Fibroblast of villous mesenchyme (primary cell): ENCODE results near the gene BCL6. TPM values are rescaled to one million over a fixed set of nuclear protein-coding genes. Genes with fewer than 3 reads are reported as not detected.
"Not testable (repeated sequence)": the region's sequence is repeated elsewhere in the genome, so short reads cannot be mapped to it uniquely, and the experiment has no call there.

ENCODE experiments used
- DNase-seq: peaks from one replicate; pipeline ENCODE4 v3.0.0-alpha.2; 2010; ENCODE audit warnings: low read depth
- H3K4me3 ChIP-seq: 2 replicates; pipeline ENCODE4 v1.5.1; 2011; ENCODE audit warnings: low read depth, mild to moderate bottlenecking, low read length
- CTCF ChIP-seq: IDR thresholded peaks from 2 replicates; pipeline ENCODE4 v1.5.1; 2012; ENCODE audit warnings: low read depth, mild to moderate bottlenecking, low read length; ENCODE audit not compliant: insufficient read depth
- total RNA-seq: library from RNA; depleted of rRNA; stranded (reverse); fragments of >200 nt; gene quantifications from 2 replicates; pipeline ENCODE4 v1.2.3, GENCODE V29; 2012

The BCL6 gene
- total RNA-seq, 1 donor: 26.8 TPM

GRCh38 chr3:187689984-187690383 lies 55.3 kb downstream of the BCL6 start:
- no peak for DNase-seq
- no peak overlapping the region for H3K4me3 ChIP-seq
- no peak for TF ChIP-seq CTCF

- no peak overlapping the region for H3K4me3 ChIP-seq
- DNase-seq: no peak
- no peak for TF ChIP-seq CTCF
These were observed 58.5 kb downstream of the BCL6 start for GRCh38 chr3:187686621-187687273.

GRCh38 chr3:187685948-187686347 lies 59.3 kb downstream of the BCL6 start:
- no peak overlapping the region for H3K4me3 ChIP-seq
- TF ChIP-seq CTCF: no peak
- no peak for DNase-seq

- DNase-seq: peak; percentile 53
- no peak overlapping the region for H3K4me3 ChIP-seq
- no peak for TF ChIP-seq CTCF
These were observed 60.4 kb downstream of the BCL6 start for GRCh38 chr3:187684880-187685279.

GRCh38 chr3:187684444-187684843 lies 60.8 kb downstream of the BCL6 start:
- no peak for TF ChIP-seq CTCF
- H3K4me3 ChIP-seq: no peak overlapping the region
- DNase-seq: no peak

GRCh38 chr3:187681756-187682155 lies 63.5 kb downstream of the BCL6 start:
- DNase-seq, H3K4me3 ChIP-seq: not testable (repeated sequence)

- H3K4me3 ChIP-seq: no peak overlapping the region
- peak; percentile 97 for TF ChIP-seq CTCF
- DNase-seq: peak; percentile 75
These were observed 65.5 kb downstream of the BCL6 start for GRCh38 chr3:187679638-187680396.
